Esophagus squamous epithelium (tissue), 5 donors: ENCODE data around the gene CBX5. TPM values are rescaled to one million over a fixed set of nuclear protein-coding genes. Genes with fewer than 3 reads are reported as not detected.
"Not testable (repeated sequence)": the region's sequence is repeated elsewhere in the genome, so short reads cannot be mapped to it uniquely, and the experiment has no call there.

Source experiments
- DNase-seq: peaks from one replicate; lab custom pipeline; 2025; lab: John Stamatoyannopoulos, UW
- H3K27ac ChIP-seq, 4 donors: fragments of 200-600 bp; sonication (generic); one replicate each; pipeline ENCODE4 v1.5.1; 2016 to 2019; ENCODE audit warnings: mild to moderate bottlenecking in 1 of 4
- H3K27me3 ChIP-seq, 4 donors: fragments of 200-600 bp; sonication (generic); 1 replicate in 3 of 4; 2 replicates in 1 of 4; pipeline versions ENCODE4 v1.5.1 to v1.6.0; 2017 to 2021; ENCODE audit warnings: antibody characterized with exemption in 1 of 4
- H3K36me3 ChIP-seq, 3 donors: fragments of 200-600 bp; sonication (generic); one replicate each; pipeline ENCODE4 v1.5.1; 2016 to 2019
- H3K4me1 ChIP-seq, 3 donors: fragments of 200-600 bp; sonication (generic); one replicate each; pipeline ENCODE4 v1.5.1; 2017 to 2019
- H3K4me3 ChIP-seq, 4 donors: fragments of 200-600 bp; sonication (generic); 1 replicate in 3 of 4; 2 replicates in 1 of 4; pipeline ENCODE4 v1.5.1; 2016 to 2019; ENCODE audit warnings: mild to moderate bottlenecking in 2 of 4, moderate library complexity in 1 of 4
- H3K9me3 ChIP-seq, 3 donors: fragments of 200-600 bp; sonication (generic); one replicate each; pipeline ENCODE4 v1.5.1; 2016 to 2019
- POLR2A ChIP-seq, 4 donors: fragments of 450-650 bp; IDR thresholded peaks; one replicate each; pipeline ENCODE4 v1.6.1; 2017; ENCODE audit warnings: antibody characterized with exemption in 4 of 4, mild to moderate bottlenecking in 4 of 4, moderate library complexity in 3 of 4
- WGBS, 2 donors: methylation state at CpG; one replicate each; pipeline ENCODE4 v1.1.5; 2018; 5-methylcytosine and 5-hydroxymethylcytosine counted together
- intact Hi-C: fragments of 100-400 bp; cut with DNase I; formaldehyde crosslinking; loops from one replicate; pipeline ENCODE4 v1.15.0; 2022
- small RNA-seq, 4 donors: library from RNA; depleted of rRNA; stranded (forward); fragments of <200 nt; gene quantifications; one replicate each; pipeline ENCODE3, GENCODE V24; 2016
- total RNA-seq, 4 donors: library from RNA; depleted of rRNA; stranded (reverse); fragments of >200 nt; gene quantifications; one replicate each; pipeline ENCODE4 v1.1.0, GENCODE V29; 2016
- TF ChIP-seq, protein P1 (sequence below), 6 experiments: fragments of 450-650 bp in 4 of 6; fragments of 200-600 bp in 2 of 6; sonication (generic) in 2 of 6; IDR thresholded peaks; one replicate each; pipeline ENCODE4 v1.5.1; 2016 to 2019; ENCODE audit warnings: antibody characterized with exemption in 6 of 6, mild to moderate bottlenecking in 4 of 6, moderate library complexity in 4 of 6
- donor health status: DM: yes; HTN: yes; CAD: no.

Gene CBX5
- total RNA-seq, 4 donors from 2014 or later, result 13.2 to 29.9 (median 23.7) TPM

DNA sequence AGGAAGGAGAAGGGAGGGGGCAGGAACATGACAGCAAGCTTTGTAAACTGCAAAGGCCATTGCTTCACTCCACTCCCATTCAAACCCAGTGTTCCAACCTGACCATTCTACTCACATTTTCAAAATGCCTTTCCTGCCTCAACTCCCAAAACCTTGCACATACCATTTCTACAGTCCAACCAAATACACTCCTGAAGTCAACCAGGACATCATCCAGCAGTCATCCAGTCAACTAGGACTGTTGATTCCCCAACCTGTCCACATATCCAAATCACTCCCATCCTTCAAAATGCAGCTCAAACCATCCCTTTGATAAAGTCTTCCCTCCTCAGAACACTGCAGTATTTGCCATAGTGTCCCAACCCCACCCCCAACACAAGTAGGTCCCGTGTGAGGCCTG lies 94.0 kb downstream of the CBX5 start:
- Histone ChIP-seq H3K4me3 (no peak overlapping the region), H3K36me3 (peaks cover 0 to 41% (median 8%) of the 10 kb centered on the region in 3 donors), H3K4me1 (peaks cover under 1 to 27% (median 7%) of the 10 kb centered on the region in 3 donors), H3K9me3 (no peaks in the 10 kb centered on the region), H3K27ac (no peak overlapping the region), H3K27me3 (peaks cover 0 to 9% (median 0%) of the 10 kb centered on the region in 4 donors)
- WGBS, 2 donors, result 91 to 94% methylated on average over 1 of the region's 1 CpG
- DNase-seq, result no peak
- TF ChIP-seq, protein P1, sequence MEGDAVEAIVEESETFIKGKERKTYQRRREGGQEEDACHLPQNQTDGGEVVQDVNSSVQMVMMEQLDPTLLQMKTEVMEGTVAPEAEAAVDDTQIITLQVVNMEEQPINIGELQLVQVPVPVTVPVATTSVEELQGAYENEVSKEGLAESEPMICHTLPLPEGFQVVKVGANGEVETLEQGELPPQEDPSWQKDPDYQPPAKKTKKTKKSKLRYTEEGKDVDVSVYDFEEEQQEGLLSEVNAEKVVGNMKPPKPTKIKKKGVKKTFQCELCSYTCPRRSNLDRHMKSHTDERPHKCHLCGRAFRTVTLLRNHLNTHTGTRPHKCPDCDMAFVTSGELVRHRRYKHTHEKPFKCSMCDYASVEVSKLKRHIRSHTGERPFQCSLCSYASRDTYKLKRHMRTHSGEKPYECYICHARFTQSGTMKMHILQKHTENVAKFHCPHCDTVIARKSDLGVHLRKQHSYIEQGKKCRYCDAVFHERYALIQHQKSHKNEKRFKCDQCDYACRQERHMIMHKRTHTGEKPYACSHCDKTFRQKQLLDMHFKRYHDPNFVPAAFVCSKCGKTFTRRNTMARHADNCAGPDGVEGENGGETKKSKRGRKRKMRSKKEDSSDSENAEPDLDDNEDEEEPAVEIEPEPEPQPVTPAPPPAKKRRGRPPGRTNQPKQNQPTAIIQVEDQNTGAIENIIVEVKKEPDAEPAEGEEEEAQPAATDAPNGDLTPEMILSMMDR (IDR thresholded peaks at IDR 0.05), result no peak
- TF ChIP-seq POLR2A (IDR thresholded peaks at IDR 0.05), result no peak
- intact Hi-C loops, result no loop called here

DNA sequence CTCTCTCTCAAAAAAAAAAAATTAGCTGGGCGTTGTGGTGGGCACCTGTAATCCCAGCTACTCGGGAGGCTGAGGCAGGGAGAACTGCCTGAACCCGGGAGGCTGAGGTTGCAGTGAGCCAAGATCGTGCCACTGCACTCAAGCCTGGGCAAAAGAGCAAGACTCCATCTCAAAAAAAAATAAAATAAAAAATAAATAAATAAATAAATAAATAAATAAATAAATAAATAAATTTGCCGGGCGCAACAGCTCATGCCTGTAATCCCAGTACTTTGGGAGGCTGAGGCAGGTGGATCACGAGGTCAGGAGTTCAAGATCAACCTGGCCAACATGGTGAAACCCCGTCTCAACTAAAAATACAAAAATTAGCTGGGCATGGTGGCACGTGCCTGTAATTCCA lies 94.6 kb downstream of the CBX5 start:
- H3K36me3 ChIP-seq, result peaks cover 0 to 47% (median 8%) of the 10 kb centered on the region in 3 donors
- H3K27me3 ChIP-seq, DNase-seq, H3K4me3 ChIP-seq, H3K9me3 ChIP-seq, intact Hi-C loops, H3K27ac ChIP-seq: not testable (repeated sequence)
- WGBS, 2 donors, result 88 to 100% methylated on average over 3 of the region's 9 CpGs
- H3K4me1 ChIP-seq, result peaks cover 0 to 25% (median 7%) of the 10 kb centered on the region in 3 donors

DNA sequence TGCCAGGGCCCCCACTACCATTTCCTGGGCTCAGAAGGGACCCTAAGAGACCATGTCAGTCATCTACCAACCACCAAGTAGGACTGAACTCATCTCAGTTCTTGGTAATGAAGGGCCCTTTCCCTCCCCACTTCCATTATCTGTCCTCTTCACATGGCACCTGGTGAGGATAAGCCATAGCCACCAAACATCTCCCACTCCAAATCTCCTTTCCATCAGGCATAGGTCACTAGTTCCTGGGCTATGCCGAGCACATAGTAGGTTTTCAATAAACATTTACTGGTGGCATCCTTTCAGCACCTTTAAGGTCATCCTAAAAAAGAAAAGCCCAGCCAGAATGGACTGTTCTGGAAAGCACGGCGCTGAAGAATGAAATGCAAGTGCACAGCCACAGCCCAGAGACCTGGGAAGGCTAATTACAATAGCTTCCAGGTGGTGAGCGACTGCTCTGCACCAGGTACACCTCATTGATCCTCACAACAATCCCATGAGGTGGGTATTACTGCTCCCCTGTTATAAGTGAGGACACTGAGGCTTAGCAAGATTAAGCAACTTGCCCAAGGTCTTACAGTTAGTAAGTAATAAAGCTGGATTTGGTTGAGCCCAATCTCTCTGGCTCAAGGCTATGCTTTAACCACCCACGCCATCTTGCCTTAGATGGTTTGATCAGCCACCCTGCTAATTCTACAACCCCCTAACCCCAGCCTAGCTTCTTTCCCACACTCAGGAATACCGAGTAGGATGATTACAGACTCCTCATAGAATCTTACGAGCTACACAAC lies 95.7 kb downstream of the CBX5 start:
- peaks cover 0 to 23% (median 6%) of the 10 kb centered on the region in 3 donors for H3K4me1 ChIP-seq
- H3K27me3 ChIP-seq, result no peaks in the 10 kb centered on the region
- H3K27ac ChIP-seq, result no peak overlapping the region
- H3K36me3 ChIP-seq, result peaks cover 0 to 51% (median 8%) of the 10 kb centered on the region in 3 donors
- 87 to 89% methylated on average over 6 to 7 of the region's 7 CpGs for WGBS, 2 donors
- intact Hi-C loops, result no loop called here
- DNase-seq, result no peak
- TF ChIP-seq, protein P1 (IDR thresholded peaks at IDR 0.05), result no peak
- no peak for TF ChIP-seq POLR2A (IDR thresholded peaks at IDR 0.05)
- no peaks in the 10 kb centered on the region for H3K9me3 ChIP-seq
- no peak overlapping the region for H3K4me3 ChIP-seq

DNA sequence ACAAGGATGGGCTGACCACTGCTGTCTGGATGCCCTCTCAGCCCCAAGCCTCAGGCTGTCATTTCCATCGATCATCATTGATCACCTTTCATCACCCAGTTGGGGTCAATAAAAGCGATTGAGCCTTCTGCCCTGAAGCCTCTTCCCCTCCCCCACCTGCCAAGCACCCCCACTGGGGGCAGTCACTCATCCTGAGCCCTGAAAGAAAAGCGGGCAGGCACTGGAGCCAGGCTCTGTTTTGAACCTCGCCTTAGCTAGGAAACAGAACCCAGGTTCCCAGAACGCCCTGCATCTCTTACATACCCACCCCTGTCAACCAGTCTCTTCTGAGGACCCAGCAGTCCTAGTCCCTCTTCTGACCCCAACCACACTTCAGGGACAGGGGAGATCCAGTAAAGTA lies 96.9 kb downstream of the CBX5 start:
- peaks cover 0 to 51% (median 8%) of the 10 kb centered on the region in 3 donors for H3K36me3 ChIP-seq
- H3K4me1 ChIP-seq, result peaks cover 0 to 15% (median 3%) of the 10 kb centered on the region in 3 donors
- H3K4me3 ChIP-seq, result no peak overlapping the region
- WGBS, 2 donors, result 95 to 97% methylated on average over 5 of the region's 5 CpGs
- no peaks in the 10 kb centered on the region for H3K9me3 ChIP-seq
- TF ChIP-seq, protein P1 (IDR thresholded peaks at IDR 0.05), result no peak
- TF ChIP-seq POLR2A (IDR thresholded peaks at IDR 0.05), result no peak
- H3K27ac ChIP-seq, result no peak overlapping the region
- DNase-seq, result no peak
- intact Hi-C loops, result no loop called here
- H3K27me3 ChIP-seq, result no peaks in the 10 kb centered on the region

DNA sequence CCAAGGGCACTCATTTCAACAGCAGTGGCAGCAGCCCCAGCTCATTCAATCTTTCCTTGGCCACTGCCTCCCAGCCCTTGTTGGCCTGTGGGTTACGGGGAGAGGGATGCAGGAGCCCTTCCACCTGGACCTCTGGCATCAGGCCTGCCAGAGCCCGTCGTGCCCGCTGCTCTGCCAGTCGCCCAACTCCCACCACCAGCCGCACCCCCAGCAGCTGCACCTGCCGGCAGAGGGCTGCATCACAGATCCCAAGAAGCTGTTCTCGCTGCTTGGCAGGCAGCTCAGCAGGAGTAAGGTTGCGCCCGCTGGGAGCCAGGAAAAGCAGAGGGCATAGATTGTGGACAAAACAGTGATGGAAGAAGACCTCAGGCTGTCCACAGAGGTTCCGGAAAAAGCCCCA lies 97.8 kb downstream of the CBX5 start:
- no peaks in the 10 kb centered on the region for H3K9me3 ChIP-seq
- WGBS, 2 donors, result 89% methylated on average over 7 of the region's 11 CpGs; no CpG with 5 or more reads in 1 of the 2 donors
- no peak overlapping the region for H3K27ac ChIP-seq
- intact Hi-C loops, result no loop called here
- no peak overlapping the region for H3K4me3 ChIP-seq
- DNase-seq, result no peak
- no peaks in the 10 kb centered on the region for H3K27me3 ChIP-seq
- TF ChIP-seq, protein P1 (IDR thresholded peaks at IDR 0.05), result no peak
- no peak for TF ChIP-seq POLR2A (IDR thresholded peaks at IDR 0.05)
- peaks cover 0 to 6% (median 0%) of the 10 kb centered on the region in 3 donors for H3K4me1 ChIP-seq
- H3K36me3 ChIP-seq, result peaks cover 0 to 49% (median 8%) of the 10 kb centered on the region in 3 donors

Small RNA genes lying within 50 kb of the gene (small RNA-seq; reads per million reads assigned to genes)
- gene RN7SL390P (0 reads per million in 4 donors), gene RNU6-950P (0 reads per million in 4 donors)

Other genes with a start within 250 kb of the CBX5 start
- 1 to 10 TPM in 1 of 4 donors, under 1 TPM in 1, not detected in 2; 0.31 to 1.1 TPM for gene HOXC5, start 247.1 kb downstream of the CBX5 start, total RNA-seq
- gene HOXC4, start 226.3 kb downstream of the CBX5 start, total RNA-seq, result 1 to 10 TPM; 1.1 to 3.1 (median 1.3) TPM
- gene SMUG1, start 91.1 kb downstream of the CBX5 start, total RNA-seq, result 10 to 100 TPM; 30.5 to 44.1 (median 38.7) TPM
- gene HNRNPA1, start 604 bp upstream of the CBX5 start, total RNA-seq, result 100 to 1,000 TPM; 274 to 473 (median 422) TPM
- under 1 TPM in 3 of 4 donors, not detected in 1; 0.15 to 0.44 (median 0.38) TPM for gene NFE2, start 20.9 kb upstream of the CBX5 start, total RNA-seq
- 100 to 1,000 TPM in 2 of 4 donors, 10 to 100 TPM in 2; 68.1 to 153 (median 97.9) TPM for gene COPZ1, start 45.0 kb upstream of the CBX5 start, total RNA-seq
- gene GPR84, start 84.4 kb upstream of the CBX5 start, total RNA-seq, result under 1 TPM in 1 of 4 donors, not detected in 3; 0.38 TPM
- gene ZNF385A, start 104.6 kb upstream of the CBX5 start, total RNA-seq, result 100 to 1,000 TPM in 1 of 4 donors, 10 to 100 TPM in 3; 25.2 to 106 (median 37.8) TPM
- 100 to 1,000 TPM in 1 of 4 donors, 10 to 100 TPM in 2, 1 to 10 TPM in 1; 7.5 to 112 (median 37.3) TPM for gene ITGA5, start 139.1 kb upstream of the CBX5 start, total RNA-seq
- gene GTSF1, start 193.5 kb upstream of the CBX5 start, total RNA-seq, result 1 to 10 TPM in 1 of 4 donors, not detected in 3; 1.6 TPM
- 10 to 100 TPM in 2 of 4 donors, 1 to 10 TPM in 2; 3.6 to 31.9 (median 7.8) TPM for gene NCKAP1L, start 217.6 kb upstream of the CBX5 start, total RNA-seq